ENCODE data around the gene BOLA1.
"Not testable (repeated sequence)": the region's sequence is repeated elsewhere in the genome, so short reads cannot be mapped to it uniquely, and the experiment has no call there.

DNA sequence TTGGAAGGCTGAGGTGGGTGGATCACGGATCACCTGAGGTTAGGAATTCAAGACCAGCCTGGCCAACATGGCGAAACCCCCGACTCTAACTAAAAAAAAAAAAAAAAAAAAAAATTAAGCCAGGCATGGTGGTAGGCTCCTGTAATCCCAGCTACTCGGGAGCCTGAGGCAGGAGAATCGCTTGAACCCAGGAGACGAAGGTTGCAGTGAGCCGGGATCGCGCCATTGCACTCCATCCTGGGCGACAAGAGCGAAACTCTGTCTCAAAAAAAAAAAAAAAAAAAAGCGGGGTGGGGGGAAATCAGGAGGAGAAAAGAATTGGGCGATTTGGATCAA lies 39.3 kb downstream of the BOLA1 start:
- TF ChIP-seq, protein P1, sequence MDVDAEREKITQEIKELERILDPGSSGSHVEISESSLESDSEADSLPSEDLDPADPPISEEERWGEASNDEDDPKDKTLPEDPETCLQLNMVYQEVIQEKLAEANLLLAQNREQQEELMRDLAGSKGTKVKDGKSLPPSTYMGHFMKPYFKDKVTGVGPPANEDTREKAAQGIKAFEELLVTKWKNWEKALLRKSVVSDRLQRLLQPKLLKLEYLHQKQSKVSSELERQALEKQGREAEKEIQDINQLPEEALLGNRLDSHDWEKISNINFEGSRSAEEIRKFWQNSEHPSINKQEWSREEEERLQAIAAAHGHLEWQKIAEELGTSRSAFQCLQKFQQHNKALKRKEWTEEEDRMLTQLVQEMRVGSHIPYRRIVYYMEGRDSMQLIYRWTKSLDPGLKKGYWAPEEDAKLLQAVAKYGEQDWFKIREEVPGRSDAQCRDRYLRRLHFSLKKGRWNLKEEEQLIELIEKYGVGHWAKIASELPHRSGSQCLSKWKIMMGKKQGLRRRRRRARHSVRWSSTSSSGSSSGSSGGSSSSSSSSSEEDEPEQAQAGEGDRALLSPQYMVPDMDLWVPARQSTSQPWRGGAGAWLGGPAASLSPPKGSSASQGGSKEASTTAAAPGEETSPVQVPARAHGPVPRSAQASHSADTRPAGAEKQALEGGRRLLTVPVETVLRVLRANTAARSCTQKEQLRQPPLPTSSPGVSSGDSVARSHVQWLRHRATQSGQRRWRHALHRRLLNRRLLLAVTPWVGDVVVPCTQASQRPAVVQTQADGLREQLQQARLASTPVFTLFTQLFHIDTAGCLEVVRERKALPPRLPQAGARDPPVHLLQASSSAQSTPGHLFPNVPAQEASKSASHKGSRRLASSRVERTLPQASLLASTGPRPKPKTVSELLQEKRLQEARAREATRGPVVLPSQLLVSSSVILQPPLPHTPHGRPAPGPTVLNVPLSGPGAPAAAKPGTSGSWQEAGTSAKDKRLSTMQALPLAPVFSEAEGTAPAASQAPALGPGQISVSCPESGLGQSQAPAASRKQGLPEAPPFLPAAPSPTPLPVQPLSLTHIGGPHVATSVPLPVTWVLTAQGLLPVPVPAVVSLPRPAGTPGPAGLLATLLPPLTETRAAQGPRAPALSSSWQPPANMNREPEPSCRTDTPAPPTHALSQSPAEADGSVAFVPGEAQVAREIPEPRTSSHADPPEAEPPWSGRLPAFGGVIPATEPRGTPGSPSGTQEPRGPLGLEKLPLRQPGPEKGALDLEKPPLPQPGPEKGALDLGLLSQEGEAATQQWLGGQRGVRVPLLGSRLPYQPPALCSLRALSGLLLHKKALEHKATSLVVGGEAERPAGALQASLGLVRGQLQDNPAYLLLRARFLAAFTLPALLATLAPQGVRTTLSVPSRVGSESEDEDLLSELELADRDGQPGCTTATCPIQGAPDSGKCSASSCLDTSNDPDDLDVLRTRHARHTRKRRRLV (CRISPR knock-in tag; IDR thresholded peaks at IDR 0.05) = not testable (repeated sequence)
- TF ChIP-seq PPARG (CRISPR knock-in tag; conservative IDR thresholded peaks at IDR 0.05); ZFP36 (IDR thresholded peaks at IDR 0.05; ENCODE audit: borderline replicate concordance, low read depth, low read length, partially characterized antibody); TOE1 (CRISPR knock-in tag; IDR thresholded peaks at IDR 0.05); POGZ (CRISPR knock-in tag; IDR thresholded peaks at IDR 0.05); HNF4G (IDR thresholded peaks at IDR 0.05; ENCODE audit: borderline replicate concordance, low read depth, low read length); HNF4G (CRISPR knock-in tag; IDR thresholded peaks at IDR 0.05; ENCODE audit: borderline replicate concordance, low read depth); ISX (CRISPR knock-in tag; conservative IDR thresholded peaks at IDR 0.05); PHF21A (CRISPR knock-in tag; IDR thresholded peaks at IDR 0.05): not testable (repeated sequence)
- TF ChIP-seq, protein P2, sequence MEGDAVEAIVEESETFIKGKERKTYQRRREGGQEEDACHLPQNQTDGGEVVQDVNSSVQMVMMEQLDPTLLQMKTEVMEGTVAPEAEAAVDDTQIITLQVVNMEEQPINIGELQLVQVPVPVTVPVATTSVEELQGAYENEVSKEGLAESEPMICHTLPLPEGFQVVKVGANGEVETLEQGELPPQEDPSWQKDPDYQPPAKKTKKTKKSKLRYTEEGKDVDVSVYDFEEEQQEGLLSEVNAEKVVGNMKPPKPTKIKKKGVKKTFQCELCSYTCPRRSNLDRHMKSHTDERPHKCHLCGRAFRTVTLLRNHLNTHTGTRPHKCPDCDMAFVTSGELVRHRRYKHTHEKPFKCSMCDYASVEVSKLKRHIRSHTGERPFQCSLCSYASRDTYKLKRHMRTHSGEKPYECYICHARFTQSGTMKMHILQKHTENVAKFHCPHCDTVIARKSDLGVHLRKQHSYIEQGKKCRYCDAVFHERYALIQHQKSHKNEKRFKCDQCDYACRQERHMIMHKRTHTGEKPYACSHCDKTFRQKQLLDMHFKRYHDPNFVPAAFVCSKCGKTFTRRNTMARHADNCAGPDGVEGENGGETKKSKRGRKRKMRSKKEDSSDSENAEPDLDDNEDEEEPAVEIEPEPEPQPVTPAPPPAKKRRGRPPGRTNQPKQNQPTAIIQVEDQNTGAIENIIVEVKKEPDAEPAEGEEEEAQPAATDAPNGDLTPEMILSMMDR (CRISPR knock-in tag; IDR thresholded peaks at IDR 0.05) = not testable (repeated sequence)

All from HepG2 (cell line).